HepG2 (cell line): ENCODE measurements around the gene LGALS1. TPM values are rescaled to one million over a fixed set of nuclear protein-coding genes. Genes with fewer than 3 reads are reported as not detected.
A peak's percentile ranks its signal among the peaks of the same experiment; 100 is the strongest.

Experiments
- CBFB ChIP-seq: sonication (generic); formaldehyde crosslinking; IDR thresholded peaks from 2 replicates; pipeline ENCODE4 v1.4.0; 2020; ENCODE audit warnings: missing genetic modification reagents
- HMG20B ChIP-seq: conservative IDR thresholded peaks from 2 replicates; pipeline ENCODE4 v1.6.1; 2016; ENCODE audit warnings: missing genetic modification reagents, missing compliant biosample characterization
- MXI1 ChIP-seq: IDR thresholded peaks from 3 replicates; pipeline ENCODE4 v1.6.1; 2012; ENCODE audit warnings: low read depth, low read length, inconsistent platforms, borderline replicate concordance
- ONECUT2 ChIP-seq: sonication (generic); formaldehyde crosslinking; IDR thresholded peaks from 2 replicates; pipeline ENCODE4 v1.4.0; 2020; ENCODE audit warnings: missing genetic modification reagents
- RFXANK ChIP-seq: IDR thresholded peaks from 2 replicates; pipeline ENCODE4 v1.6.1; 2016
- SIX4 ChIP-seq: sonication (generic); formaldehyde crosslinking; IDR thresholded peaks from 2 replicates; pipeline ENCODE4 v1.4.0; 2020; ENCODE audit warnings: missing genetic modification reagents
- SMARCC2 ChIP-seq: fragments of 450-650 bp; IDR thresholded peaks from 2 replicates; pipeline ENCODE4 v1.6.1; 2017; ENCODE audit warnings: antibody characterized with exemption, mild to moderate bottlenecking
- SRSF1 ChIP-seq: fragments of 200-400 bp; formaldehyde crosslinking; optimal IDR thresholded peaks from 2 replicates; pipeline ENCODE3; 2017; ENCODE audit warnings: mild to moderate bottlenecking, low read depth, low read length, moderate library complexity
- XBP1 ChIP-seq: sonication (generic); formaldehyde crosslinking; IDR thresholded peaks from 2 replicates; pipeline ENCODE4 v1.5.0; 2020; ENCODE audit warnings: missing genetic modification reagents
- ZBTB8A ChIP-seq: sonication (generic); formaldehyde crosslinking; IDR thresholded peaks from 2 replicates; pipeline ENCODE4 v1.4.0; 2020; ENCODE audit warnings: mild to moderate bottlenecking, low read depth, missing genetic modification reagents, borderline replicate concordance
- ZNF343 ChIP-seq: sonication (generic); formaldehyde crosslinking; IDR thresholded peaks from 2 replicates; pipeline ENCODE4 v1.4.0; 2020; ENCODE audit warnings: mild to moderate bottlenecking, missing genetic modification reagents
- ZNF619 ChIP-seq: sonication (generic); formaldehyde crosslinking; IDR thresholded peaks from 2 replicates; pipeline ENCODE4 v1.4.0; 2020; ENCODE audit warnings: mild to moderate bottlenecking, missing genetic modification reagents
- polyA plus RNA-seq, 8 experiments: library from polyadenylated mRNA; depleted of rRNA in 3 of 8; stranded (reverse) in 7 of 8; unstranded in 1 of 8; fragments of >200 nt; fragmentation: Illumina TruSeq in 4 of 8; extraction: Trizol in 4 of 8; gene quantifications; 2 replicates each; pipeline versions ENCODE4 v1.2.1 to v1.2.3, GENCODE V29; 2011 to 2016; ENCODE audit warnings: low read depth in 4 of 8, missing spikeins in 1 of 8, mixed read lengths in 1 of 8; ENCODE audit not compliant: insufficient read depth in 1 of 8
- total RNA-seq, 5 experiments: library from RNA; depleted of rRNA; stranded (reverse); fragments of >200 nt; fragmentation: Illumina TruSeq; extraction: Trizol; gene quantifications; 2 replicates each; pipeline ENCODE4 v1.2.3, GENCODE V29; 2016; ENCODE audit warnings: low read depth in 1 of 5
- TF ChIP-seq, protein P1 (sequence below): IDR thresholded peaks from 2 replicates; pipeline ENCODE4 v1.6.1; 2016; ENCODE audit warnings: missing compliant biosample characterization, missing genetic modification reagents, borderline replicate concordance
- TF ChIP-seq, protein P2 (sequence below): IDR thresholded peaks from 2 replicates; pipeline ENCODE4 v1.6.1; 2012; ENCODE audit warnings: low read depth, low read length, improper control_type of control experiment
- TF ChIP-seq, protein P3 (sequence below): sonication (generic); formaldehyde crosslinking; IDR thresholded peaks from 2 replicates; pipeline ENCODE4 v1.4.0; 2020; ENCODE audit warnings: mild to moderate bottlenecking, missing genetic modification reagents
- TF ChIP-seq, protein P4 (sequence below): IDR thresholded peaks from 2 replicates; pipeline ENCODE4 v1.6.1; 2012; ENCODE audit warnings: low read length, improper control_type of control experiment
- TF ChIP-seq, protein P5 (sequence below): sonication (generic); formaldehyde crosslinking; IDR thresholded peaks from 2 replicates; pipeline ENCODE4 v1.4.0; 2020; ENCODE audit warnings: missing genetic modification reagents

LGALS1 gene
- total and polyA plus RNA-seq, 2 of the 13 experiments (the other 11 are each of a cell fraction or from before 2014, with no cell fraction given): 103 to 858 TPM

DNA sequence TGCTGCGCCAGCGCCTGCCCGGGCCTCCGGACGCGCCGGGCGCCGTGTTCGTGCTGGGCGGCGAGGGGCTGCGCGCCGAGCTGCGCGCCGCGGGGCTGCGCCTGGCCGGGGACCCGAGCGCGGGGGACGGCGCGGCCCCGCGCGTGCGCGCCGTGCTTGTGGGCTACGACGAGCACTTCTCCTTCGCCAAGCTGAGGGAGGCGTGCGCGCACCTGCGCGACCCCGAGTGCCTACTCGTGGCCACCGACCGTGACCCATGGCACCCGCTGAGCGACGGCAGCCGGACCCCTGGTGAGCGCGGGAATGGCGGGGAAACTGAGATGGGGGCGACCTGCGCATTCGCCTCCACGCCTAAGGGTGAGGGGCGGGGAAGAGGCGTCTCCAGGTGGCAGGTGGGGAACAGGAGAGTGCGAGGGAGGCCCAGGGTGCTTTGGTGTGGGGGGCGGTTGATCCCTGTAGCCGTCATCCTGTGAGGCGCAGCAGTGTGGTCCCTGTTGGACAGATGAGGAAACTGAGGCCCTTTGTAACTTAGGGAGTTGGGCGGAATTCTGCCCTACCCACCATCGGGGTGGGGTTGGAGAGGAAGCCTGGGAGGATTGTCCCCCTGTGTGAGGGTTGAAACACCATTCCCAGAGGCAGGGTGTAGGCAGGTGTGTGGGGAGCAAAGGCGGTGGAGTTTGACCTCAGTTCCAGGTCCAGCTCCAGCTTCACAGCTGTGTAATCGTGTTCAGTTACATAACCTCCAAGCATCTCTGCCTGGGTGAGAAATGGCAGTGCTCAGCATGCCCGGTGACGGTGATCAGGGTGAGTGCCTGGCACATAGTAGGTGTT, 16.2 kb upstream of the LGALS1 start (continued):
- TF ChIP-seq, protein P1, sequence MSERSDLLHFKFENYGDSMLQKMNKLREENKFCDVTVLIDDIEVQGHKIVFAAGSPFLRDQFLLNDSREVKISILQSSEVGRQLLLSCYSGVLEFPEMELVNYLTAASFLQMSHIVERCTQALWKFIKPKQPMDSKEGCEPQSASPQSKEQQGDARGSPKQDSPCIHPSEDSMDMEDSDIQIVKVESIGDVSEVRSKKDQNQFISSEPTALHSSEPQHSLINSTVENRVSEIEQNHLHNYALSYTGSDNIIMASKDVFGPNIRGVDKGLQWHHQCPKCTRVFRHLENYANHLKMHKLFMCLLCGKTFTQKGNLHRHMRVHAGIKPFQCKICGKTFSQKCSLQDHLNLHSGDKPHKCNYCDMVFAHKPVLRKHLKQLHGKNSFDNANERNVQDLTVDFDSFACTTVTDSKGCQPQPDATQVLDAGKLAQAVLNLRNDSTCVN (CRISPR knock-in tag): no peak
- TF ChIP-seq SMARCC2 (no peak), SRSF1 (no peak), RFXANK (CRISPR knock-in tag) (0 out of 2 replicates have a peak, but pooled peaks have one; percentile 23), ONECUT2 (CRISPR knock-in tag) (no peak), HMG20B (CRISPR knock-in tag) (no peak), CBFB (CRISPR knock-in tag) (0 out of 2 replicates have a peak, but pooled peaks have one; percentile 60), ZNF619 (CRISPR knock-in tag) (no peak), ZNF343 (0 out of 2 replicates have a peak, but pooled peaks have one; percentile 29), XBP1 (CRISPR knock-in tag) (no peak), ZBTB8A (CRISPR knock-in tag) (no peak), SIX4 (CRISPR knock-in tag) (no peak), MXI1 (peak; percentile 73; the same call in 1 of the 3 replicates)
- TF ChIP-seq, protein P2, sequence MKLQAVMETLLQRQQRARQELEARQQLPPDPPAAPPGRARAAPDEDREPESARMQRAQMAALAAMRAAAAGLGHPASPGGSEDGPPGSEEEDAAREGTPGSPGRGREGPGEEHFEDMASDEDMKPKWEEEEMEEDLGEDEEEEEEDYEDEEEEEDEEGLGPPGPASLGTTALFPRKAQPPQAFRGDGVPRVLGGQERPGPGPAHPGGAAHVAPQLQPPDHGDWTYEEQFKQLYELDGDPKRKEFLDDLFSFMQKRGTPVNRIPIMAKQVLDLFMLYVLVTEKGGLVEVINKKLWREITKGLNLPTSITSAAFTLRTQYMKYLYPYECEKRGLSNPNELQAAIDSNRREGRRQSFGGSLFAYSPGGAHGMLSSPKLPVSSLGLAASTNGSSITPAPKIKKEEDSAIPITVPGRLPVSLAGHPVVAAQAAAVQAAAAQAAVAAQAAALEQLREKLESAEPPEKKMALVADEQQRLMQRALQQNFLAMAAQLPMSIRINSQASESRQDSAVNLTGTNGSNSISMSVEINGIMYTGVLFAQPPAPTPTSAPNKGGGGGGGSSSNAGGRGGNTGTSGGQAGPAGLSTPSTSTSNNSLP: no peak
- TF ChIP-seq, protein P3, sequence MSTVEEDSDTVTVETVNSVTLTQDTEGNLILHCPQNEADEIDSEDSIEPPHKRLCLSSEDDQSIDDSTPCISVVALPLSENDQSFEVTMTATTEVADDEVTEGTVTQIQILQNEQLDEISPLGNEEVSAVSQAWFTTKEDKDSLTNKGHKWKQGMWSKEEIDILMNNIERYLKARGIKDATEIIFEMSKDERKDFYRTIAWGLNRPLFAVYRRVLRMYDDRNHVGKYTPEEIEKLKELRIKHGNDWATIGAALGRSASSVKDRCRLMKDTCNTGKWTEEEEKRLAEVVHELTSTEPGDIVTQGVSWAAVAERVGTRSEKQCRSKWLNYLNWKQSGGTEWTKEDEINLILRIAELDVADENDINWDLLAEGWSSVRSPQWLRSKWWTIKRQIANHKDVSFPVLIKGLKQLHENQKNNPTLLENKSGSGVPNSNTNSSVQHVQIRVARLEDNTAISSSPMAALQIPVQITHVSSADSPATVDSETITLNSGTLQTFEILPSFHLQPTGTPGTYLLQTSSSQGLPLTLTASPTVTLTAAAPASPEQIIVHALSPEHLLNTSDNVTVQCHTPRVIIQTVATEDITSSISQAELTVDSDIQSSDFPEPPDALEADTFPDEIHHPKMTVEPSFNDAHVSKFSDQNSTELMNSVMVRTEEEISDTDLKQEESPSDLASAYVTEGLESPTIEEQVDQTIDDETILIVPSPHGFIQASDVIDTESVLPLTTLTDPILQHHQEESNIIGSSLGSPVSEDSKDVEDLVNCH: no peak
- TF ChIP-seq, protein P4, sequence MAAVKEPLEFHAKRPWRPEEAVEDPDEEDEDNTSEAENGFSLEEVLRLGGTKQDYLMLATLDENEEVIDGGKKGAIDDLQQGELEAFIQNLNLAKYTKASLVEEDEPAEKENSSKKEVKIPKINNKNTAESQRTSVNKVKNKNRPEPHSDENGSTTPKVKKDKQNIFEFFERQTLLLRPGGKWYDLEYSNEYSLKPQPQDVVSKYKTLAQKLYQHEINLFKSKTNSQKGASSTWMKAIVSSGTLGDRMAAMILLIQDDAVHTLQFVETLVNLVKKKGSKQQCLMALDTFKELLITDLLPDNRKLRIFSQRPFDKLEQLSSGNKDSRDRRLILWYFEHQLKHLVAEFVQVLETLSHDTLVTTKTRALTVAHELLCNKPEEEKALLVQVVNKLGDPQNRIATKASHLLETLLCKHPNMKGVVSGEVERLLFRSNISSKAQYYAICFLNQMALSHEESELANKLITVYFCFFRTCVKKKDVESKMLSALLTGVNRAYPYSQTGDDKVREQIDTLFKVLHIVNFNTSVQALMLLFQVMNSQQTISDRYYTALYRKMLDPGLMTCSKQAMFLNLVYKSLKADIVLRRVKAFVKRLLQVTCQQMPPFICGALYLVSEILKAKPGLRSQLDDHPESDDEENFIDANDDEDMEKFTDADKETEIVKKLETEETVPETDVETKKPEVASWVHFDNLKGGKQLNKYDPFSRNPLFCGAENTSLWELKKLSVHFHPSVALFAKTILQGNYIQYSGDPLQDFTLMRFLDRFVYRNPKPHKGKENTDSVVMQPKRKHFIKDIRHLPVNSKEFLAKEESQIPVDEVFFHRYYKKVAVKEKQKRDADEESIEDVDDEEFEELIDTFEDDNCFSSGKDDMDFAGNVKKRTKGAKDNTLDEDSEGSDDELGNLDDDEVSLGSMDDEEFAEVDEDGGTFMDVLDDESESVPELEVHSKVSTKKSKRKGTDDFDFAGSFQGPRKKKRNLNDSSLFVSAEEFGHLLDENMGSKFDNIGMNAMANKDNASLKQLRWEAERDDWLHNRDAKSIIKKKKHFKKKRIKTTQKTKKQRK: no peak
- TF ChIP-seq, protein P5, sequence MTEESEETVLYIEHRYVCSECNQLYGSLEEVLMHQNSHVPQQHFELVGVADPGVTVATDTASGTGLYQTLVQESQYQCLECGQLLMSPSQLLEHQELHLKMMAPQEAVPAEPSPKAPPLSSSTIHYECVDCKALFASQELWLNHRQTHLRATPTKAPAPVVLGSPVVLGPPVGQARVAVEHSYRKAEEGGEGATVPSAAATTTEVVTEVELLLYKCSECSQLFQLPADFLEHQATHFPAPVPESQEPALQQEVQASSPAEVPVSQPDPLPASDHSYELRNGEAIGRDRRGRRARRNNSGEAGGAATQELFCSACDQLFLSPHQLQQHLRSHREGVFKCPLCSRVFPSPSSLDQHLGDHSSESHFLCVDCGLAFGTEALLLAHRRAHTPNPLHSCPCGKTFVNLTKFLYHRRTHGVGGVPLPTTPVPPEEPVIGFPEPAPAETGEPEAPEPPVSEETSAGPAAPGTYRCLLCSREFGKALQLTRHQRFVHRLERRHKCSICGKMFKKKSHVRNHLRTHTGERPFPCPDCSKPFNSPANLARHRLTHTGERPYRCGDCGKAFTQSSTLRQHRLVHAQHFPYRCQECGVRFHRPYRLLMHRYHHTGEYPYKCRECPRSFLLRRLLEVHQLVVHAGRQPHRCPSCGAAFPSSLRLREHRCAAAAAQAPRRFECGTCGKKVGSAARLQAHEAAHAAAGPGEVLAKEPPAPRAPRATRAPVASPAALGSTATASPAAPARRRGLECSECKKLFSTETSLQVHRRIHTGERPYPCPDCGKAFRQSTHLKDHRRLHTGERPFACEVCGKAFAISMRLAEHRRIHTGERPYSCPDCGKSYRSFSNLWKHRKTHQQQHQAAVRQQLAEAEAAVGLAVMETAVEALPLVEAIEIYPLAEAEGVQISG (CRISPR knock-in tag): peak; percentile 75
